HepG2 (cell line): ENCODE measurements around the gene SDC4. TPM values are rescaled to one million over a fixed set of nuclear protein-coding genes. Genes with fewer than 3 reads are reported as not detected.

Experiments
- ATAC-seq: fragments of 200-7000 bp; cut with Tn5 transposase; 3 replicates; pipeline ENCODE4 v1.9.1; 2020; ENCODE audit warnings: mild to moderate bottlenecking, moderate library complexity
- BruUV-seq: library from RNA; stranded (reverse); fragments of 400-500 nt; replicated peaks from 2 replicates; lab custom pipeline; 2021; lab: Mats Ljungman, UMichigan
- CTCF ChIA-PET: fragments of 300-600 bp; formaldehyde crosslinking; extraction: SDS; loops from one replicate; lab custom pipeline; 2021; ENCODE audit warnings: low total read pairs, inconsistent platforms, low intra/inter-chr PET ratio; lab: Yijun Ruan, JAX
- POLR2A ChIA-PET: fragments of 350-600 bp; sonication (Branson Sonifier 250); formaldehyde crosslinking; loops from one replicate; lab custom pipeline; 2020; ENCODE audit warnings: antibody characterized with exemption, inconsistent platforms; lab: Yijun Ruan, JAX
- DNase-seq: peaks from one replicate; pipeline ENCODE4 v3.0.0-alpha.2; 2015; ENCODE audit warnings: low spot score
- FAIRE-seq: peaks from 3 replicates; lab custom pipeline; 2011; peaks lifted over from hg19 to GRCh38; lab: Jason Lieb, UNC
- H2AFZ ChIP-seq: one replicate; pipeline ENCODE4 v1.6.1; 2011; ENCODE audit warnings: low read length, inconsistent platforms
- H3K27ac ChIP-seq: fragments of 300-600 bp; 3 replicates; pipeline ENCODE4 v1.8.0; 2011; ENCODE audit warnings: mixed run types, mild to moderate bottlenecking, mixed read lengths, low read length, inconsistent platforms; ENCODE audit not compliant: insufficient read depth; ENCODE audit errors: extremely low read length
- H3K27me3 ChIP-seq, 2 experiments: fragments of 200-600 bp in 1 of 2; 2 replicates in 1 of 2; 3 replicates in 1 of 2; pipeline versions ENCODE4 v1.6.0 to v1.8.0; 2011; ENCODE audit warnings: low read length in 2 of 2, mild to moderate bottlenecking in 2 of 2, moderate library complexity in 2 of 2, inconsistent platforms in 1 of 2; ENCODE audit not compliant: insufficient read depth in 2 of 2, control insufficient read depth in 1 of 2
- H3K36me3 ChIP-seq, 2 experiments: fragments of 200-600 bp in 1 of 2; replicated peaks in 1 of 2; 2 replicates in 1 of 2; 3 replicates in 1 of 2; pipeline versions ENCODE4 v1.5.1 to v1.8.0; 2011; ENCODE audit warnings: low read length in 2 of 2, inconsistent platforms in 1 of 2; ENCODE audit not compliant: insufficient read depth in 2 of 2, control insufficient read depth in 1 of 2
- H3K4me1 ChIP-seq: 2 replicates; pipeline ENCODE4 v1.5.1; 2012; ENCODE audit warnings: low read length, inconsistent platforms; ENCODE audit not compliant: insufficient read depth
- H3K4me2 ChIP-seq: 2 replicates; pipeline ENCODE4 v1.6.0; 2011; ENCODE audit warnings: low read depth, low read length, inconsistent platforms
- H3K4me3 ChIP-seq, 3 experiments: fragments of 200-600 bp in 1 of 3; sonication (generic), shearing (Covaris generic) in 1 of 3; replicated peaks in 1 of 3; 2 replicates each; pipeline ENCODE4 v1.5.1; 2011 to 2016; ENCODE audit warnings: low read length in 3 of 3, inconsistent platforms in 2 of 3, low read depth in 2 of 3, mild to moderate bottlenecking in 2 of 3, control low read depth in 1 of 3, mixed read lengths in 1 of 3; ENCODE audit not compliant: insufficient read depth in 1 of 3
- H3K79me2 ChIP-seq: one replicate; pipeline ENCODE4 v1.6.1; 2011; ENCODE audit warnings: low read length, inconsistent platforms; ENCODE audit not compliant: insufficient read depth
- H3K9ac ChIP-seq: 2 replicates; pipeline ENCODE4 v1.6.0; 2011; ENCODE audit warnings: mild to moderate bottlenecking, low read depth, low read length, inconsistent platforms; ENCODE audit not compliant: insufficient read depth
- H3K9me3 ChIP-seq: 2 replicates; pipeline ENCODE4 v1.5.1; 2012; ENCODE audit warnings: mild to moderate bottlenecking, low read length
- H4K20me1 ChIP-seq: 2 replicates; pipeline ENCODE4 v1.6.0; 2011; ENCODE audit warnings: inconsistent platforms, mild to moderate bottlenecking, low read length, moderate library complexity; ENCODE audit not compliant: insufficient read depth
- DMAP1 ChIP-seq: IDR thresholded peaks from 2 replicates; pipeline ENCODE4 v1.6.1; 2016
- ZBTB33 ChIP-seq: sonication (generic); formaldehyde crosslinking; IDR thresholded peaks from 2 replicates; pipeline ENCODE4 v1.4.0; 2020; ENCODE audit warnings: missing genetic modification reagents
- ZNF30 ChIP-seq: sonication (generic); formaldehyde crosslinking; IDR thresholded peaks from 2 replicates; pipeline ENCODE4 v1.5.0; 2020; ENCODE audit warnings: mild to moderate bottlenecking, missing genetic modification reagents
- ZNF343 ChIP-seq: sonication (generic); formaldehyde crosslinking; IDR thresholded peaks from 2 replicates; pipeline ENCODE4 v1.4.0; 2020; ENCODE audit warnings: mild to moderate bottlenecking, missing genetic modification reagents
- ZNF674 ChIP-seq: sonication (generic); formaldehyde crosslinking; IDR thresholded peaks from 2 replicates; pipeline ENCODE4 v1.5.0; 2020; ENCODE audit warnings: low read depth, mild to moderate bottlenecking, missing genetic modification reagents
- WGBS: methylation state at CpG from one replicate; pipeline ENCODE4 v1.1.6; 2017; ENCODE audit warnings: low lambda C conversion rate; 5-methylcytosine and 5-hydroxymethylcytosine counted together
- in situ Hi-C: cut with HindIII; loops from 2 replicates; pipeline ENCODE4 v1.10.0; 2017; ENCODE audit warnings: low pct_unique_long_range_greater_than_20kb; ENCODE audit not compliant: extremely low pct_ligation_motif_present
- intact Hi-C: fragments of 100-400 bp; cut with micrococcal nuclease; formaldehyde crosslinking; loops from one replicate; pipeline ENCODE4 v1.10.0; 2022; ENCODE audit not compliant: unreplicated experiment
- polyA plus RNA-seq, 8 experiments: library from polyadenylated mRNA; depleted of rRNA in 3 of 8; stranded (reverse) in 7 of 8; unstranded in 1 of 8; fragments of >200 nt; fragmentation: Illumina TruSeq in 4 of 8; extraction: Trizol in 4 of 8; gene quantifications; 2 replicates each; pipeline versions ENCODE4 v1.2.1 to v1.2.3, GENCODE V29; 2011 to 2016; ENCODE audit warnings: low read depth in 4 of 8, missing spikeins in 1 of 8, mixed read lengths in 1 of 8; ENCODE audit not compliant: insufficient read depth in 1 of 8
- total RNA-seq, 5 experiments: library from RNA; depleted of rRNA; stranded (reverse); fragments of >200 nt; fragmentation: Illumina TruSeq; extraction: Trizol; gene quantifications; 2 replicates each; pipeline ENCODE4 v1.2.3, GENCODE V29; 2016; ENCODE audit warnings: low read depth in 1 of 5
- TF ChIP-seq, protein P1 (sequence below): sonication (generic); formaldehyde crosslinking; IDR thresholded peaks from 2 replicates; pipeline ENCODE4 v1.4.0; 2020; ENCODE audit warnings: missing genetic modification reagents

Gene SDC4
- total and polyA plus RNA-seq, 2 of the 13 experiments (the other 11 are each of a cell fraction or from before 2014, with no cell fraction given) = 49.0 to 65.1 TPM

GRCh38 chr20:45373353-45374100, 25.3 kb upstream of the SDC4 start (continued):
- TF ChIP-seq ZNF674 (CRISPR knock-in tag) = no peak
- 0 out of 2 replicates have a peak, but pooled peaks have one; percentile 48 for TF ChIP-seq ZNF343 (CRISPR knock-in tag)

DNA sequence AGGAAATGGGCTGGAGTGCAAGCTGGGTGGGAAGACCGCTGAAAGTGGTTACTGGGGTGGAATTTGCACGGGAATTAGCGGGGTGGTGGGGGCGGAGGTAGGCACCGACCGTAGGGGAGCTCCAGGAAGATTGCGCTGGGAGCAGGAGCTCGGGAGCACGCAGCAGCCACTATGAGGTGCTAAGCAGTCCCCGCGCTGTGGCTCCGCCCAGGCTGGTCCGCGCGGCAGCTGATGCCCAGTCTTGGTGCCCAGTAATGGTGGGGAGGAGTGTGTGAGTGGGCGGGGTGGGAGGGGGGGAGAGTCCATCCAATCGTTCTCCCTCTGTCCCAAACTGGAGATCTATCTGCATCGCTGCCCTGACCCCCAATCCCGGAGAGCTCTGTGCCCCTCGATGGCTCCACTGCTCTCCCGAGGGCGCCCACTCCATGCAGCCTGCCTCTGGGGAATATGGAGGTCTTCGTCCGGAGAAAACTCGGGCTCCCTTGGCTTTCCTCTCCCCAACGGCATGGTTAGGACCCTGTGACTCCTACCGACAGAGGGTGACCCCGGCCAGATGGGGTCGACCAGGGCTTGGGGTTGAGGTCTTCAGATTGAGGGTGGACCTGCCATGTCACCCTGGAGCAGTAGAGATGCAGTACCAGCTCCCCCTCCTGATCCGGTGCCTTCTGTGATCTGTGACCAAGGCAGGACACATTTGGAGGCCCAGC, 24.6 kb upstream of the SDC4 start:
- DNase-seq (no peak), FAIRE-seq (no peak), ATAC-seq (no peak)
- H3K9me3 ChIP-seq = no peaks in the 10 kb centered on the region
- H3K4me1 ChIP-seq = peaks cover 19% of the 10 kb centered on the region
- no peaks in the 10 kb centered on the region for H3K79me2 ChIP-seq
- no peak overlapping the region for H3K4me2 ChIP-seq
- POLR2A ChIA-PET = interaction anchor here (1.1 to 29.5 kb wide), 9 partner anchors 9 to 398 kb away, joined by 3 to 1422 read pairs (median 10); partner anchors contain the start of genes PIGT, SDC4 and SYS1
- in situ Hi-C loops (loop anchor here (5.0 kb wide), 1 partner anchor 65 kb away; no protein-coding TSS in a partner anchor), intact Hi-C loops (no loop called here)
- no peak overlapping the region for H3K27ac ChIP-seq
- CTCF ChIA-PET = interaction anchor here (1.2 to 1.9 kb wide), 2 partner anchors 53 to 64 kb away, joined by 6 to 32 read pairs; no protein-coding TSS in a partner anchor
- peaks cover 5 to 8% of the 10 kb centered on the region in 2 experiments for H3K36me3 ChIP-seq
- TF ChIP-seq ZNF30 (CRISPR knock-in tag) = 0 out of 2 replicates have a peak, but pooled peaks have one; percentile 50
- TF ChIP-seq ZBTB33 (CRISPR knock-in tag) = peak; percentile 46; the same call in 1 of the 2 replicates
- TF ChIP-seq DMAP1 (CRISPR knock-in tag) = 0 out of 2 replicates have a peak, but pooled peaks have one; percentile 1
- TF ChIP-seq, protein P1, sequence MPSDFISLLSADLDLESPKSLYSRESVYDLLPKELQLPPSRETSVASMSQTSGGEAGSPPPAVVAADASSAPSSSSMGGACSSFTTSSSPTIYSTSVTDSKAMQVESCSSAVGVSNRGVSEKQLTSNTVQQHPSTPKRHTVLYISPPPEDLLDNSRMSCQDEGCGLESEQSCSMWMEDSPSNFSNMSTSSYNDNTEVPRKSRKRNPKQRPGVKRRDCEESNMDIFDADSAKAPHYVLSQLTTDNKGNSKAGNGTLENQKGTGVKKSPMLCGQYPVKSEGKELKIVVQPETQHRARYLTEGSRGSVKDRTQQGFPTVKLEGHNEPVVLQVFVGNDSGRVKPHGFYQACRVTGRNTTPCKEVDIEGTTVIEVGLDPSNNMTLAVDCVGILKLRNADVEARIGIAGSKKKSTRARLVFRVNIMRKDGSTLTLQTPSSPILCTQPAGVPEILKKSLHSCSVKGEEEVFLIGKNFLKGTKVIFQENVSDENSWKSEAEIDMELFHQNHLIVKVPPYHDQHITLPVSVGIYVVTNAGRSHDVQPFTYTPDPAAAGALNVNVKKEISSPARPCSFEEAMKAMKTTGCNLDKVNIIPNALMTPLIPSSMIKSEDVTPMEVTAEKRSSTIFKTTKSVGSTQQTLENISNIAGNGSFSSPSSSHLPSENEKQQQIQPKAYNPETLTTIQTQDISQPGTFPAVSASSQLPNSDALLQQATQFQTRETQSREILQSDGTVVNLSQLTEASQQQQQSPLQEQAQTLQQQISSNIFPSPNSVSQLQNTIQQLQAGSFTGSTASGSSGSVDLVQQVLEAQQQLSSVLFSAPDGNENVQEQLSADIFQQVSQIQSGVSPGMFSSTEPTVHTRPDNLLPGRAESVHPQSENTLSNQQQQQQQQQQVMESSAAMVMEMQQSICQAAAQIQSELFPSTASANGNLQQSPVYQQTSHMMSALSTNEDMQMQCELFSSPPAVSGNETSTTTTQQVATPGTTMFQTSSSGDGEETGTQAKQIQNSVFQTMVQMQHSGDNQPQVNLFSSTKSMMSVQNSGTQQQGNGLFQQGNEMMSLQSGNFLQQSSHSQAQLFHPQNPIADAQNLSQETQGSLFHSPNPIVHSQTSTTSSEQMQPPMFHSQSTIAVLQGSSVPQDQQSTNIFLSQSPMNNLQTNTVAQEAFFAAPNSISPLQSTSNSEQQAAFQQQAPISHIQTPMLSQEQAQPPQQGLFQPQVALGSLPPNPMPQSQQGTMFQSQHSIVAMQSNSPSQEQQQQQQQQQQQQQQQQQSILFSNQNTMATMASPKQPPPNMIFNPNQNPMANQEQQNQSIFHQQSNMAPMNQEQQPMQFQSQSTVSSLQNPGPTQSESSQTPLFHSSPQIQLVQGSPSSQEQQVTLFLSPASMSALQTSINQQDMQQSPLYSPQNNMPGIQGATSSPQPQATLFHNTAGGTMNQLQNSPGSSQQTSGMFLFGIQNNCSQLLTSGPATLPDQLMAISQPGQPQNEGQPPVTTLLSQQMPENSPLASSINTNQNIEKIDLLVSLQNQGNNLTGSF = no peak
- no peak overlapping the region for H2AFZ ChIP-seq
- H3K27me3 ChIP-seq = no peaks in the 10 kb centered on the region
- WGBS = 94% methylated on average over 29 of the region's 30 CpGs
- no TSS peak for BruUV-seq
- H4K20me1 ChIP-seq = no peaks in the 10 kb centered on the region
- no peak overlapping the region for H3K9ac ChIP-seq
- H3K4me3 ChIP-seq = no peak overlapping the region
